G401.6 (cell line): ENCODE measurements around the gene PRELID3B.
"Not testable (repeated sequence)": the region's sequence is repeated elsewhere in the genome, so short reads cannot be mapped to it uniquely, and the experiment has no call there.

Experiments used
- FAIRE-seq: peaks from 2 replicates; lab custom pipeline; 2012; peaks lifted over from hg19 to GRCh38; lab: Jason Lieb, UNC

PRELID3B gene

GRCh38 chr20:59025511-59025910, 17.1 kb downstream of the PRELID3B start:
- no peak for FAIRE-seq

- no peak for FAIRE-seq
Observed at GRCh38 chr20:59025086-59025485, 17.5 kb downstream of the PRELID3B start.

GRCh38 chr20:59024111-59024530, 18.5 kb downstream of the PRELID3B start:
- FAIRE-seq, result no peak

GRCh38 chr20:59023616-59024015, 19.0 kb downstream of the PRELID3B start:
- FAIRE-seq, result no peak

GRCh38 chr20:59022754-59023153, 19.8 kb downstream of the PRELID3B start:
- no peak for FAIRE-seq

- no peak for FAIRE-seq
Observed at GRCh38 chr20:59020938-59021551, 21.5 kb downstream of the PRELID3B start.

GRCh38 chr20:59019217-59019616, 23.4 kb downstream of the PRELID3B start, which contains the start of gene TUBB1:
TUBB1 (plus strand) TSS chr20:59019429; CDS start chr20:59019523, 94 bp downstream.
- no peak for FAIRE-seq

- FAIRE-seq, result no peak
Observed at GRCh38 chr20:59018817-59019216, 23.8 kb downstream of the PRELID3B start.

- no peak for FAIRE-seq
Observed at GRCh38 chr20:59017493-59018231, 24.9 kb downstream of the PRELID3B start.

GRCh38 chr20:59016795-59017492, 25.6 kb downstream of the PRELID3B start:
- FAIRE-seq, result no peak

- FAIRE-seq, result no peak
Observed at GRCh38 chr20:59015812-59016711, 26.5 kb downstream of the PRELID3B start.

GRCh38 chr20:59015411-59015810, 27.2 kb downstream of the PRELID3B start:
- FAIRE-seq, result no peak

- FAIRE-seq, result no peak
Observed at GRCh38 chr20:59014680-59015389, 27.8 kb downstream of the PRELID3B start.

- FAIRE-seq, result no peak
Observed at GRCh38 chr20:59013959-59014608, 28.5 kb downstream of the PRELID3B start.

- FAIRE-seq, result no peak
Observed at GRCh38 chr20:59013031-59013951, 29.3 kb downstream of the PRELID3B start.

GRCh38 chr20:59011874-59012157, 30.8 kb downstream of the PRELID3B start:
- FAIRE-seq, result not testable (repeated sequence)

- FAIRE-seq, result no peak
Observed at GRCh38 chr20:59010995-59011873, 31.4 kb downstream of the PRELID3B start.

GRCh38 chr20:59010321-59010994, 32.1 kb downstream of the PRELID3B start:
- FAIRE-seq, result no peak
